PFSK-1 (cell line): ENCODE data around the gene OR4A15.

Experiments used
- POLR2AphosphoS5 ChIP-seq: IDR thresholded peaks from 2 replicates; pipeline ENCODE4 v1.6.1; 2012; ENCODE audit warnings: low read depth, mild to moderate bottlenecking, control low read depth, low read length, moderate library complexity
- REST ChIP-seq, 2 experiments: IDR thresholded peaks; 2 replicates each; pipeline versions ENCODE4 v1.6.1 to v1.8.0; 2011 to 2012; ENCODE audit warnings: low read depth in 2 of 2, low read length in 2 of 2, control low read depth in 1 of 2, inconsistent platforms in 1 of 2, mild to moderate bottlenecking in 1 of 2, moderate library complexity in 1 of 2; ENCODE audit not compliant: insufficient read depth in 1 of 2
- SIN3A ChIP-seq: IDR thresholded peaks from 2 replicates; pipeline ENCODE4 v1.6.1; 2012; ENCODE audit warnings: mild to moderate bottlenecking, low read length, moderate library complexity, borderline replicate concordance; ENCODE audit not compliant: insufficient read depth
- TAF1 ChIP-seq: IDR thresholded peaks from 2 replicates; pipeline ENCODE4 v1.6.1; 2012; ENCODE audit warnings: low read length, control low read depth, borderline replicate concordance; ENCODE audit not compliant: insufficient read depth

GRCh38 chr11:55357560-55358184, 10.1 kb upstream of the OR4A15 start:
- TF ChIP-seq SIN3A (no peak), TAF1 (no peak), POLR2AphosphoS5 (no peak), REST (IDR thresholded peaks at IDR 0.05; ENCODE audit: insufficient read depth in 1 of 2, low read depth in 2 of 2, low read length in 2 of 2) (no peak)
